Iris pigment epithelial cell (primary cell): ENCODE measurements around the gene GAB2.
"Not testable (repeated sequence)": the region's sequence is repeated elsewhere in the genome, so short reads cannot be mapped to it uniquely, and the experiment has no call there.

Experiments used
- DNase-seq: peaks from one replicate; pipeline ENCODE4 v3.0.0-alpha.2; 2011; ENCODE audit warnings: low read depth

The GAB2 gene

GRCh38 chr11:78248903-78249302, 168.7 kb downstream of the GAB2 start:
- DNase-seq, result peak; percentile 16

- peak; percentile 12 for DNase-seq
Measured at GRCh38 chr11:78248191-78248590, 169.4 kb downstream of the GAB2 start.

- DNase-seq, result no peak
Measured at GRCh38 chr11:78244546-78245255, 172.9 kb downstream of the GAB2 start.

- DNase-seq, result no peak
Measured at GRCh38 chr11:78244080-78244479, 173.5 kb downstream of the GAB2 start.

GRCh38 chr11:78241475-78241874, 176.1 kb downstream of the GAB2 start:
- DNase-seq, result no peak

- no peak for DNase-seq
Measured at GRCh38 chr11:78239781-78240180, 177.8 kb downstream of the GAB2 start.

GRCh38 chr11:78237293-78238046, 180.2 kb downstream of the GAB2 start:
- no peak for DNase-seq

GRCh38 chr11:78234006-78234405, 183.6 kb downstream of the GAB2 start:
- no peak for DNase-seq

- DNase-seq, result not testable (repeated sequence)
Measured at GRCh38 chr11:78233046-78233445, 184.6 kb downstream of the GAB2 start.

GRCh38 chr11:78231962-78232501, 185.6 kb downstream of the GAB2 start:
- DNase-seq, result peak; percentile 86

GRCh38 chr11:78230161-78230877, 187.3 kb downstream of the GAB2 start:
- DNase-seq, result no peak

- no peak for DNase-seq
Measured at GRCh38 chr11:78229106-78229505, 188.5 kb downstream of the GAB2 start.

GRCh38 chr11:78228467-78228866, 189.2 kb downstream of the GAB2 start:
- peak; percentile 55 for DNase-seq

- no peak for DNase-seq
Measured at GRCh38 chr11:78227921-78228320, 189.7 kb downstream of the GAB2 start.

- DNase-seq, result no peak
Measured at GRCh38 chr11:78226684-78227680, 190.6 kb downstream of the GAB2 start.

GRCh38 chr11:78224906-78225420, 192.7 kb downstream of the GAB2 start:
- no peak for DNase-seq

- no peak for DNase-seq
Measured at GRCh38 chr11:78224506-78224905, 193.1 kb downstream of the GAB2 start.

- no peak for DNase-seq
Measured at GRCh38 chr11:78223320-78223954, 194.2 kb downstream of the GAB2 start.

- not testable (repeated sequence) for DNase-seq
Measured at GRCh38 chr11:78222726-78223125, 194.9 kb downstream of the GAB2 start.
